Right lobe of liver (tissue), 4 donors: Measurements from ENCODE around the gene PIK3R5.

ENCODE experiments used
- POLR2A ChIP-seq: fragments of 450-650 bp; IDR thresholded peaks from one replicate; pipeline ENCODE4 v1.6.1; 2017; ENCODE audit warnings: antibody characterized with exemption, mild to moderate bottlenecking
- TF ChIP-seq, protein P1 (sequence below), 4 donors: fragments of 200-600 bp in 3 of 4; fragments of 450-650 bp in 1 of 4; IDR thresholded peaks; one replicate each; pipeline versions ENCODE4 v1.5.1 to v1.8.0; 2016 to 2022; ENCODE audit warnings: antibody characterized with exemption in 4 of 4, mild to moderate bottlenecking in 2 of 4
- donor health status: DM: no; HTN: no; CAD: no.
- donor health status: DM: no; HTN: no; CAD: no.
- donor health status: DM: no; HTN: yes; CAD: no.

DNA sequence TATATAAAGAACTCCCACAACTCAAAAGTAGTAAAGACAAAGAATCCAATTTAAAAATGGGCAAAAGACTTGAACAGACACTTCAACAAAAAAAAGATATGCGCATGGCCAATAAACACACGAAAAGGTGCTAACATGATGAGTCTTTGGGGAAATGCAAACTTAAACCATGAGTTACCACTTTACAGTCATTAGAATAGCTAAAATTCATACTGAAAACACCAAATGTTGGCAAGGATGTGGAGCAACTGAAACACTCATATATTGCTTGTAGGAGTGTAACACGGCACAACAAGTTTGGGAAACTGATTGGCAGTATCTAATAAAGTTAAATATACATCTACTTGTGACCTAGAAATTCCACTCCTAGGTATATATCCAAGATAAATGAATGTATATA lies 3.0 kb upstream of the PIK3R5 start:
- TF ChIP-seq, protein P1, sequence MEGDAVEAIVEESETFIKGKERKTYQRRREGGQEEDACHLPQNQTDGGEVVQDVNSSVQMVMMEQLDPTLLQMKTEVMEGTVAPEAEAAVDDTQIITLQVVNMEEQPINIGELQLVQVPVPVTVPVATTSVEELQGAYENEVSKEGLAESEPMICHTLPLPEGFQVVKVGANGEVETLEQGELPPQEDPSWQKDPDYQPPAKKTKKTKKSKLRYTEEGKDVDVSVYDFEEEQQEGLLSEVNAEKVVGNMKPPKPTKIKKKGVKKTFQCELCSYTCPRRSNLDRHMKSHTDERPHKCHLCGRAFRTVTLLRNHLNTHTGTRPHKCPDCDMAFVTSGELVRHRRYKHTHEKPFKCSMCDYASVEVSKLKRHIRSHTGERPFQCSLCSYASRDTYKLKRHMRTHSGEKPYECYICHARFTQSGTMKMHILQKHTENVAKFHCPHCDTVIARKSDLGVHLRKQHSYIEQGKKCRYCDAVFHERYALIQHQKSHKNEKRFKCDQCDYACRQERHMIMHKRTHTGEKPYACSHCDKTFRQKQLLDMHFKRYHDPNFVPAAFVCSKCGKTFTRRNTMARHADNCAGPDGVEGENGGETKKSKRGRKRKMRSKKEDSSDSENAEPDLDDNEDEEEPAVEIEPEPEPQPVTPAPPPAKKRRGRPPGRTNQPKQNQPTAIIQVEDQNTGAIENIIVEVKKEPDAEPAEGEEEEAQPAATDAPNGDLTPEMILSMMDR (IDR thresholded peaks at IDR 0.05) = no peak
- no peak for TF ChIP-seq POLR2A
